ENCODE results near the gene PEX11G.

The PEX11G gene

DNA sequence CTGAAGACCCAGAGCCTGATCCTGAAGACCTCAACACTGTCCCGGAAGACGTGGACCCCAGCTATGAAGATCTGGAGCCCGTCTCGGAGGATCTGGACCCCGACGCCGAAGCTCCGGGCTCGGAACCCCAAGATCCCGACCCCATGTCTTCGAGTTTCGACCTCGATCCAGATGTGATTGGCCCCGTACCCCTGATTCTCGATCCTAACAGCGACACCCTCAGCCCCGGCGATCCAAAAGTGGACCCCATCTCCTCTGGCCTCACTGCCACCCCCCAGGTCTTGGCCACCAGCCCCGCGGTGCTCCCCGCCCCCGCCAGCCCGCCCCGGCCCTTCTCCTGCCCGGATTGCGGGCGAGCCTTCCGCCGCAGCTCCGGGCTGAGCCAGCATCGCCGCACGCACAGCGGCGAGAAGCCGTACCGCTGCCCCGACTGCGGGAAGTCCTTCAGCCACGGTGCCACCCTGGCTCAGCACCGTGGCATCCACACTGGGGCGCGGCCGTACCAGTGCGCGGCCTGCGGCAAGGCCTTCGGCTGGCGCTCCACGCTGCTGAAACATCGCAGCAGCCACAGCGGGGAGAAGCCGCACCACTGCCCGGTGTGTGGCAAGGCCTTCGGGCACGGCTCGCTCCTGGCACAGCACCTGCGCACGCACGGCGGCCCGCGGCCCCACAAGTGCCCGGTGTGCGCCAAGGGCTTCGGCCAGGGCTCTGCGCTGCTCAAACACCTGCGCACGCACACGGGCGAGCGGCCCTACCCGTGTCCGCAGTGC, 30.7 kb upstream of the PEX11G start:
- WGBS (ENCODE audit: extremely low coverage, insufficient coverage, insufficient read length) = no CpG with 5 or more reads among the region's 74 CpGs
- no peak overlapping the region for H3K27ac ChIP-seq (ENCODE audit: low read depth, low read length)

DNA sequence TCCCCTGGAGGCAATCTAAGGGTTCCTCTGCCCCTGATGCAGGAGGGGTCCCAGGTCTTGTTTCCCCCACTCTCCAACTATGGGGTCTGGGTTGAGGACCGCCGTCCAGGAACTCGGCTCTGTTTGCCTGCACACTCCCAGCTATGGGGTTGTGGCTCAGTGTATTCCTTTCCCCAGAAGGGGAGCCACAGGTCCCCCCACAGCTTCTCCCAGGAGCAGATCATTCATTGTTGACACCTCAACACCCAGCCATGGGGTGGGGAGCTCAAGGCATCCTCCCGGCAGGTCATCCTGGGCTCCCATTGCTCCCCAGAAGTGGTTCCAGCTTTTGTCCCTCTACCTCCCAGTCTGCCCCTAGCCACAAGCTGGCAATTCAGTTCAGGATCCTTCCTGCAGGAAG, 28.0 kb upstream of the PEX11G start:
- peaks cover 18% of the 10 kb centered on the region for H3K79me1 ChIP-seq (ENCODE audit: low read length)
- H2BK12ac ChIP-seq (ENCODE audit: low read length) = peak overlapping the region; percentile 79
- no peaks in the 10 kb centered on the region for H3K27me3 ChIP-seq (ENCODE audit: insufficient read depth, low read length)
- peak overlapping the region; percentile 60 for H3K18ac ChIP-seq (ENCODE audit: low read length)
- H2AK5ac ChIP-seq (ENCODE audit: low read length) = peak overlapping the region; percentile 96
- H3K4me2 ChIP-seq (ENCODE audit: low read length) = peak overlapping the region; percentile 74
- no peaks in the 10 kb centered on the region for H3K9me3 ChIP-seq (ENCODE audit: insufficient read depth, low read depth, low read length)
- H3K4me3 ChIP-seq (ENCODE audit: low read depth, low read length) = peak overlapping the region; percentile 84
- DNase-seq = no peak
- H3K4ac ChIP-seq (ENCODE audit: low read depth, low read length) = peak overlapping the region; percentile 96
- no peak overlapping the region for H2AFZ ChIP-seq (ENCODE audit: insufficient read depth, low read length, poor library complexity)
- WGBS (ENCODE audit: extremely low coverage, insufficient coverage, insufficient read length) = no CpG with 5 or more reads among the region's 4 CpGs
- peak overlapping the region; percentile 75 for H3K14ac ChIP-seq (ENCODE audit: low read length)
- peaks cover 11 to 15% of the 10 kb centered on the region in 2 experiments for H3K4me1 ChIP-seq (ENCODE audit: control insufficient read depth in 1 of 2, insufficient read depth in 2 of 2, low read length in 2 of 2)
- H3K36me3 ChIP-seq (ENCODE audit: control insufficient read depth in 1 of 2, insufficient read depth in 2 of 2, low read length in 2 of 2) = peaks cover 18 to 24% of the 10 kb centered on the region in 2 experiments
- H4K91ac ChIP-seq (ENCODE audit: low read depth, low read length) = peak overlapping the region; percentile 80
- peak overlapping the region; percentile 65 for H2BK120ac ChIP-seq (ENCODE audit: insufficient read depth, low read length, poor library complexity)
- peaks cover 11% of the 10 kb centered on the region for H3K79me2 ChIP-seq (ENCODE audit: control insufficient read depth, insufficient read depth, low read length, poor library complexity)
- H4K8ac ChIP-seq (ENCODE audit: low read depth, low read length) = peak overlapping the region; percentile 69
- peak overlapping the region; percentile 85 for H4K12ac ChIP-seq (ENCODE audit: low read depth, low read length)
- no peak overlapping the region for H3K23ac ChIP-seq (ENCODE audit: low read length)
- H2BK5ac ChIP-seq (ENCODE audit: low read depth, low read length, poor library complexity) = peak overlapping the region; percentile 81
- no peak overlapping the region for H3K27ac ChIP-seq (ENCODE audit: low read depth, low read length)
- H3K9ac ChIP-seq (ENCODE audit: low read length) = peak overlapping the region; percentile 91

More for the DNA sequence above, 30.7 kb upstream of the PEX11G start:
- no peak overlapping the region for H2BK5ac ChIP-seq (ENCODE audit: low read depth, low read length, poor library complexity)
- no peak overlapping the region for H2BK12ac ChIP-seq (ENCODE audit: low read length)
- no peak overlapping the region for H3K14ac ChIP-seq (ENCODE audit: low read length)
- no peak overlapping the region for H3K23ac ChIP-seq (ENCODE audit: low read length)
- no peak overlapping the region for H4K91ac ChIP-seq (ENCODE audit: low read depth, low read length)
- H3K79me1 ChIP-seq (ENCODE audit: low read length) = peaks cover 24% of the 10 kb centered on the region
- no peak overlapping the region for H3K4me2 ChIP-seq (ENCODE audit: low read length)
- no peak overlapping the region for H2BK120ac ChIP-seq (ENCODE audit: insufficient read depth, low read length, poor library complexity)
- H3K18ac ChIP-seq (ENCODE audit: low read length) = no peak overlapping the region
- H3K4ac ChIP-seq (ENCODE audit: low read depth, low read length) = no peak overlapping the region
- H4K12ac ChIP-seq (ENCODE audit: low read depth, low read length) = no peak overlapping the region
- H3K79me2 ChIP-seq (ENCODE audit: control insufficient read depth, insufficient read depth, low read length, poor library complexity) = peaks cover 16% of the 10 kb centered on the region
- H3K27me3 ChIP-seq (ENCODE audit: insufficient read depth, low read length) = no peaks in the 10 kb centered on the region
- DNase-seq = no peak
- H3K9ac ChIP-seq (ENCODE audit: low read length) = no peak overlapping the region
- H3K36me3 ChIP-seq (ENCODE audit: control insufficient read depth in 1 of 2, insufficient read depth in 2 of 2, low read length in 2 of 2) = peaks cover 20 to 26% of the 10 kb centered on the region in 2 experiments
- H2AFZ ChIP-seq (ENCODE audit: insufficient read depth, low read length, poor library complexity) = no peak overlapping the region
- no peak overlapping the region for H4K8ac ChIP-seq (ENCODE audit: low read depth, low read length)
- peaks cover 15 to 22% of the 10 kb centered on the region in 2 experiments for H3K4me1 ChIP-seq (ENCODE audit: control insufficient read depth in 1 of 2, insufficient read depth in 2 of 2, low read length in 2 of 2)
- no peaks in the 10 kb centered on the region for H3K9me3 ChIP-seq (ENCODE audit: insufficient read depth, low read depth, low read length)
- H2AK5ac ChIP-seq (ENCODE audit: low read length) = no peak overlapping the region
- H3K4me3 ChIP-seq (ENCODE audit: low read depth, low read length) = no peak overlapping the region

- Histone ChIP-seq H3K36me3 (ENCODE audit: control insufficient read depth in 1 of 2, insufficient read depth in 2 of 2, low read length in 2 of 2) (peaks cover 18 to 24% of the 10 kb centered on the region in 2 experiments), H2BK5ac (ENCODE audit: low read depth, low read length, poor library complexity) (peak overlapping the region; percentile 81), H3K4me1 (ENCODE audit: control insufficient read depth in 1 of 2, insufficient read depth in 2 of 2, low read length in 2 of 2) (peaks cover 11 to 15% of the 10 kb centered on the region in 2 experiments), H3K4me2 (ENCODE audit: low read length) (peak overlapping the region; percentile 74), H4K8ac (ENCODE audit: low read depth, low read length) (peak overlapping the region; percentile 69), H3K18ac (ENCODE audit: low read length) (peak overlapping the region; percentile 60), H2BK120ac (ENCODE audit: insufficient read depth, low read length, poor library complexity) (peak overlapping the region; percentile 65), H3K14ac (ENCODE audit: low read length) (peak overlapping the region; percentile 75), H3K4me3 (ENCODE audit: low read depth, low read length) (peak overlapping the region; percentile 84), H3K79me1 (ENCODE audit: low read length) (peaks cover 17% of the 10 kb centered on the region), H3K27ac (ENCODE audit: low read depth, low read length) (no peak overlapping the region), H2AK5ac (ENCODE audit: low read length) (peak overlapping the region; percentile 96), H3K4ac (ENCODE audit: low read depth, low read length) (peak overlapping the region; percentile 96), H3K9ac (ENCODE audit: low read length) (peak overlapping the region; percentile 91), H2BK12ac (ENCODE audit: low read length) (peak overlapping the region; percentile 79), H3K9me3 (ENCODE audit: insufficient read depth, low read depth, low read length) (no peaks in the 10 kb centered on the region), H2AFZ (ENCODE audit: insufficient read depth, low read length, poor library complexity) (peak overlapping the region; percentile 58), H4K12ac (ENCODE audit: low read depth, low read length) (peak overlapping the region; percentile 85), H3K79me2 (ENCODE audit: control insufficient read depth, insufficient read depth, low read length, poor library complexity) (peaks cover 11% of the 10 kb centered on the region), H4K91ac (ENCODE audit: low read depth, low read length) (peak overlapping the region; percentile 80), H3K23ac (ENCODE audit: low read length) (no peak overlapping the region), H3K27me3 (ENCODE audit: insufficient read depth, low read length) (no peaks in the 10 kb centered on the region)
- no CpG with 5 or more reads among the region's 28 CpGs for WGBS (ENCODE audit: extremely low coverage, insufficient coverage, insufficient read length)
- DNase-seq = no peak
These were observed 27.5 kb upstream of the PEX11G start for GRCh38 chr19:7516333-7516732.

DNA sequence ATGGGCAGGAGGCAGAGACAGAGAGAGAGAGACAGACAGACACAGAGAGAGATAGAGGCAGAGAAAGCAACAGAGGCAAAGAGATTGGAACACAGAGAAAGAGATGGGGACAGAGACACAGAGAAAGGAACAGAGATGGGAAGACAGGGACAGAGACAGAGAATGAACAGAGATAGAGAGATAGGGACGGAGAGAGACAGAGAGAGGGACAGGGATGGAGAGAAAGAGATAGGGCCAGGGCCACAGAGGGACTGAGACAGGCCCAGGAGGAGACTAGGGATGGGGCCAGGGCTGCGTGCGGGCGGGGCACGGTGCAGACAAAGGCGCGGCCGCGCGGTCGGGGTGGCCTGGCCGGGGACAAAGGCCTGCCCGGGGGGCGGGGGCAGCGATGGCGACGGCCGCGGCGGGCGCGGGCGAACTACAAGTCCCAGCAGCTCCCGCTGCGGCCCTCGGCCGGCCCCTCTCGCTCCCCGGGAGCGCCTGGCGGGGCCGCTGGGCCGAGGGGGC, 26.9 kb upstream of the PEX11G start, which contains the start of gene ZNF358:
Gene ZNF358 (plus strand): TSS at position 459 of the 507 bp plus-strand sequence. CDS start 3,140 bp downstream, outside the sequence.
- Histone ChIP-seq H3K79me1 (ENCODE audit: low read length) (peaks cover 17% of the 10 kb centered on the region), H4K8ac (ENCODE audit: low read depth, low read length) (peak within 1 kb of the TSS; percentile 84), H3K27me3 (ENCODE audit: insufficient read depth, low read length) (no peaks in the 10 kb centered on the region), H2BK120ac (ENCODE audit: insufficient read depth, low read length, poor library complexity) (peak within 1 kb of the TSS; percentile 65), H3K4ac (ENCODE audit: low read depth, low read length) (peak within 1 kb of the TSS; percentile 96), H3K4me1 (ENCODE audit: control insufficient read depth in 1 of 2, insufficient read depth in 2 of 2, low read length in 2 of 2) (peaks cover 11 to 15% of the 10 kb centered on the region in 2 experiments), H3K18ac (ENCODE audit: low read length) (peak within 1 kb of the TSS; percentile 60), H3K4me3 (ENCODE audit: low read depth, low read length) (peak within 1 kb of the TSS; percentile 84), H3K14ac (ENCODE audit: low read length) (peak within 1 kb of the TSS; percentile 88), H4K12ac (ENCODE audit: low read depth, low read length) (peak within 1 kb of the TSS; percentile 85), H3K9me3 (ENCODE audit: insufficient read depth, low read depth, low read length) (no peaks in the 10 kb centered on the region), H3K27ac (ENCODE audit: low read depth, low read length) (peak within 1 kb of the TSS; percentile 9), H2BK12ac (ENCODE audit: low read length) (peak within 1 kb of the TSS; percentile 79), H3K79me2 (ENCODE audit: control insufficient read depth, insufficient read depth, low read length, poor library complexity) (peaks cover 11% of the 10 kb centered on the region), H3K23ac (ENCODE audit: low read length) (no peak within 1 kb of the TSS), H2AFZ (ENCODE audit: insufficient read depth, low read length, poor library complexity) (peak within 1 kb of the TSS; percentile 58), H2BK5ac (ENCODE audit: low read depth, low read length, poor library complexity) (peak within 1 kb of the TSS; percentile 81), H3K36me3 (ENCODE audit: control insufficient read depth in 1 of 2, insufficient read depth in 2 of 2, low read length in 2 of 2) (peaks cover 17 to 20% of the 10 kb centered on the region in 2 experiments), H3K4me2 (ENCODE audit: low read length) (peak within 1 kb of the TSS; percentile 74), H4K91ac (ENCODE audit: low read depth, low read length) (peak within 1 kb of the TSS; percentile 89), H2AK5ac (ENCODE audit: low read length) (peak within 1 kb of the TSS; percentile 96), H3K9ac (ENCODE audit: low read length) (peak within 1 kb of the TSS; percentile 91)
- WGBS (ENCODE audit: extremely low coverage, insufficient coverage, insufficient read length) = no CpG with 5 or more reads among the region's 33 CpGs
- DNase-seq = peak; percentile 30 to 63
